Measurements from ENCODE around the gene TMC1.

GRCh38 chr9:72873456-72873855 lies 352.0 kb downstream of the TMC1 start:
- TF ChIP-seq POLR2AphosphoS5 (IDR thresholded peaks at IDR 0.05): no peak
- TF ChIP-seq POLR2A (IDR thresholded peaks at IDR 0.05): no peak
- no peak for TF ChIP-seq CTCF (IDR thresholded peaks at IDR 0.05)
- no peak for TF ChIP-seq EP300 (IDR thresholded peaks at IDR 0.05)

Measured in upper lobe of left lung (tissue), 4 donors.